NB4 (cell line): Measurements from ENCODE around the gene UPB1.
"Not testable (repeated sequence)": the region's sequence is repeated elsewhere in the genome, so short reads cannot be mapped to it uniquely, and the experiment has no call there.

ENCODE experiments used
- DNase-seq: peaks from one replicate; pipeline ENCODE4 v3.0.0; 2010; ENCODE audit warnings: low read depth
- H3K4me3 ChIP-seq: one replicate; pipeline ENCODE4 v1.5.1; 2011; ENCODE audit warnings: mild to moderate bottlenecking, low read depth, low read length, moderate library complexity
- MYC ChIP-seq: IDR thresholded peaks from 2 replicates; pipeline ENCODE4 v1.6.1; 2011; ENCODE audit warnings: low read depth, low read length
- POLR2A ChIP-seq: IDR thresholded peaks from 2 replicates; pipeline ENCODE4 v1.6.1; 2011; ENCODE audit warnings: mild to moderate bottlenecking; ENCODE audit not compliant: insufficient read length; ENCODE audit errors: extremely low read depth
- TF ChIP-seq, protein P1 (sequence below): IDR thresholded peaks from one replicate; pipeline ENCODE4 v1.5.1; 2012; ENCODE audit warnings: low read depth, low read length
- TF ChIP-seq, protein P2 (sequence below): IDR thresholded peaks from 2 replicates; pipeline ENCODE4 v1.6.1; 2011; ENCODE audit warnings: low read depth, low read length

Gene UPB1

DNA sequence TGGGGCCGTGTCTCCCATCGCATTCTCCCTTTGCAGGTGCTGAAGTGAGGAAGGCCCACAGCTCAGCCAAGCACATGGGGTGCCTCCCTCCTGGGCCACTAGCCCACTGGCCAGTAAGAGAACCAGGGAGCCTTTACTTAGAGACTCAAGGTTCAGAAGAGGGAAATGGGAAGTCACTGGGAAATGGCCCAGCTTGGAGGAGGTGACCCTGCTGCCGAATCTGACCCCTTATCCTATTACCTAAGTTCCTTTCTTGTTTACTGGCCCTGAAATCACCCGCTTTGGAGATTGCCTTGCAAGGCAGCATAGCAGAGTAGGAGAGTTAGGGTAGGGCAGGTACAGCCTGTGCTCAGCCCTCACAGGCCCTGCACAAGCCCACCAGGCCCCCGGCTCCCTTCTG is 24.4 kb downstream of the UPB1 start:
- peak; percentile 42 for DNase-seq
- TF ChIP-seq, protein P1, sequence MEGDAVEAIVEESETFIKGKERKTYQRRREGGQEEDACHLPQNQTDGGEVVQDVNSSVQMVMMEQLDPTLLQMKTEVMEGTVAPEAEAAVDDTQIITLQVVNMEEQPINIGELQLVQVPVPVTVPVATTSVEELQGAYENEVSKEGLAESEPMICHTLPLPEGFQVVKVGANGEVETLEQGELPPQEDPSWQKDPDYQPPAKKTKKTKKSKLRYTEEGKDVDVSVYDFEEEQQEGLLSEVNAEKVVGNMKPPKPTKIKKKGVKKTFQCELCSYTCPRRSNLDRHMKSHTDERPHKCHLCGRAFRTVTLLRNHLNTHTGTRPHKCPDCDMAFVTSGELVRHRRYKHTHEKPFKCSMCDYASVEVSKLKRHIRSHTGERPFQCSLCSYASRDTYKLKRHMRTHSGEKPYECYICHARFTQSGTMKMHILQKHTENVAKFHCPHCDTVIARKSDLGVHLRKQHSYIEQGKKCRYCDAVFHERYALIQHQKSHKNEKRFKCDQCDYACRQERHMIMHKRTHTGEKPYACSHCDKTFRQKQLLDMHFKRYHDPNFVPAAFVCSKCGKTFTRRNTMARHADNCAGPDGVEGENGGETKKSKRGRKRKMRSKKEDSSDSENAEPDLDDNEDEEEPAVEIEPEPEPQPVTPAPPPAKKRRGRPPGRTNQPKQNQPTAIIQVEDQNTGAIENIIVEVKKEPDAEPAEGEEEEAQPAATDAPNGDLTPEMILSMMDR, result no peak
- TF ChIP-seq, protein P2, sequence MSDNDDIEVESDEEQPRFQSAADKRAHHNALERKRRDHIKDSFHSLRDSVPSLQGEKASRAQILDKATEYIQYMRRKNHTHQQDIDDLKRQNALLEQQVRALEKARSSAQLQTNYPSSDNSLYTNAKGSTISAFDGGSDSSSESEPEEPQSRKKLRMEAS, result no peak
- H3K4me3 ChIP-seq, result no peak overlapping the region

DNA sequence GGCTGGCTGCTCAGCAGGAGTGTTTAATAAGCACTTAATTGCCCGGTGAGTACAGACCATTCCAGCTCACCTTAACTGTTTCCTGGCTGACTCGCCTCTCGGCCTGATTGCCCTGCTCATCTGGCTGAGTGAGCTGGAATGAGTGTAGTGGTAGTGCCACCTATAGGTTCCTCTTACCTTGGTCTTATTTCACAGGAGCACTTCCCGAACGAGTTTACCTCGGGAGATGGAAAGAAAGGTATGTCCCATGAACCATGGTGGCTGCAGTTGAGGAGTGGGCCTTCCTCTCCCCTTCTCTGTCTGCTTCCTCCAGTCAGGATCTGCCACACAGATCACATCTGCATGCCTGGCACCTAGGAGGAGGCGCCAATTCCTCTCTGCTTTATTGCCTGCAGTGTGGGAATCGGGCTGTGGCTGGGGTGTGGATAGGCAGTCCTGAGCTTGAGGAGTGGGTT is 26.7 kb downstream of the UPB1 start:
- H3K4me3 ChIP-seq, result no peak overlapping the region
- DNase-seq, result peak; percentile 76
- no peak for TF ChIP-seq POLR2A
- TF ChIP-seq, protein P1, result peak; percentile 41
- no peak for TF ChIP-seq MYC
- TF ChIP-seq, protein P2, result no peak

DNA sequence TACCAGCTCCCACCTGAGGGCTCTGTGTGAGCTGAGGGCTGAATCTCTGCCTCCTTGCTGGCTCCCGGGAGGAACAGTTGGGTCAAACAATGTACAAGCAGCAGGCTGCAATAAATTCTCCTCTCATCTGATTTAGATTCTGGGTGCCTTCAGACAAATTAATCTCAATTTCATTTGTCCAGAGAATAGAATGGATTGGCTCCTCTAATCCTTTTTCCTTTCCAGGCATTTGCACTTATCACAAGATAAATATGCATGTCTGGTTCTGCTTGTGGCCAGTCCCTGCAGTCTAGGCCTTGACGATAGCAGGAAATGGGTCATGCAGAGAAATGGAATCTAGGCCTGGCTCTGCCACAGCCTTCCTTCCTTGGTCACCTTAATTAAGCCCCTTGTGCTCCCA is 28.7 kb downstream of the UPB1 start:
- H3K4me3 ChIP-seq, result no peak overlapping the region
- DNase-seq, result no peak
- TF ChIP-seq, protein P1, result no peak
- TF ChIP-seq MYC, result no peak
- no peak for TF ChIP-seq POLR2A
- TF ChIP-seq, protein P2, result no peak

DNA sequence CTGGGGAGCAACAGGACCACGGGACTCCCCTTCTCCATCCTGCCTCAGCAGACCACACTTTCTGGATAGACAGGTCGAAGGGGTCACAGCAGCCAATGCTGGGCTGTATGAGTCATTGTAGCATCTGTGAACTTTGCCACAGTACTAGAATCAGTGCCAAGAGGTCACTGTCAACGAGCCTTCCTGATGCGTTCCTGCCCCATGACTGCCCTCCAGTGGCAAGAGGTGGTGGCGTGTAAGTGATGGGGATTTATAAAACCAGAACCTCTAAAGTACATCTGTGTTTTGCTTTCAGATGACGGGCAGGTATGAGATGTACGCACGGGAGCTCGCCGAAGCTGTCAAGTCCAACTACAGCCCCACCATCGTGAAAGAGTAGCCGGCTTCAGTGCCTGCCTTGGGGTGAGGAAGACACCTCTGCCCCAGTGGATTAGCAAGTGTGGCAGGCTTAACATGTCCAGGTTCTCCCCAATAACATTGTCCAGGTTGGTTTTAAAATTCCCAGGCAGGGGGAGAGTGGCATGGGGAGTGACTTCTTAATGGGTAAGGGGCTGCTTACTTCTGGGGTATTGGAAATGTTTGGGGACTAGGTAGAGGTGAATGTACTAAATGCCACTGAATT is 30.4 kb downstream of the UPB1 start:
- peak; percentile 86 for DNase-seq
- no peak overlapping the region for H3K4me3 ChIP-seq
- TF ChIP-seq MYC, result no peak
- TF ChIP-seq, protein P1, result peak; percentile 86

DNA sequence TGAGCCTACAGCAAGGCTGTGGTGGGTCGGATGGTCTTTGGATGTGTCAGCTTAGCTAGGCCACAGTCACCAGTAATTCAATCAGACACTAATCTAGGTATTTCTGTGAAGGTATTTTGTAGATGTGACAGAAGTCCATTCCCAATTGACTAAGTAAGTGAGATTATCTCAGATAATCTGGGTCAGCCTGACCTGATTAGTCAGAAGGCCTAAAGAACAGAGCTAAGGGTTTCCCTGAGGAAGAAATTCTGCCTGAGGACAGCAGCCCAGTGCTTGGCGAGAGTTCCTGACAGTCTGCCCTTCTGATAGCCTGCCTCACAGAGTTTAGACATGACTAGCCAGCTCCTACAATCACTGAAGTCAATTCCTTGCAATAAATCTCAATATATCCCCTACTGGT is 31.1 kb downstream of the UPB1 start:
- DNase-seq, result no peak
- TF ChIP-seq, protein P1, result no peak
- no peak for TF ChIP-seq POLR2A
- TF ChIP-seq MYC, result no peak
- TF ChIP-seq, protein P2, result no peak
- H3K4me3 ChIP-seq, result no peak overlapping the region

DNA sequence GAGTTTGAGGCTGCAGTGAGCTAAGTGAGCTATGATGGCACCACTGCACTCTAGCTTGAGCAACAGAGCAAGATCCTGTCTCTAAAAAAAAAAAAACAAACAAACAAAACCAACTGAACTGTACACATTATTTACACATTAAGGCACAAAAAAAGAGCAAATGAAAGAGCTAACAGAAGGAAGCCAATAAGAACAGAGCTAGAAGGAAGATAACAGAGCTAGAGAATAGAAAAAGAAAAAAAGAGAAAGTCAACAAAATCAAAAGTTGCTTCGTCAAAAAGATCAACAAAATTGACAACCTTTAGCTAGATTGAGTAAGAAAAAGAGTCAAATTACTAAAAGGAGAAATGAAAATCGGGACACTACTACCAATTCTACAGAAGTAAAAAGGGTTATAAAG is 34.8 kb downstream of the UPB1 start:
- no peak for DNase-seq
- TF ChIP-seq, protein P2, result no peak
- TF ChIP-seq MYC (no peak), POLR2A (no peak)
- TF ChIP-seq, protein P1, result no peak
- H3K4me3 ChIP-seq, result no peak overlapping the region

DNA sequence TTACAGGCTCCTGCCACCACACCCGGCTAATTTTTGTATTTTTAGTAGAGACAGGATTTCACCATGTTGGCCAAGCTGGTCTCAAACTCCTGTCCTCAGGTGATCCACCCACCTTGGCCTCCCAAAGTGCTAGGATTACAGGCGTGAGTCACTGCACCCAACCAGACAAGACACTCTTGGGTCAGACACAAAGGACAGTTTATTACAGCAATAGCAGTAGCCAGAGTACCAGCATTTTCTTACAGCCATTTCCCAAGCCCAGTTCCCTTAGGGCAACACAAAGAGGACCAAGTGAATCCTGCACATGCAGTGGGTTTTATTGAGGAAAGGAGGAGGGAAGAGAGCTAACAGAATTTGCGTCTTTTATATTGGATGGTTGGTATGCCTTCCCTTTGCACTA is 35.8 kb downstream of the UPB1 start:
- DNase-seq, H3K4me3 ChIP-seq: not testable (repeated sequence)
